Measurements from ENCODE around the gene GK2.

GK2 gene

DNA sequence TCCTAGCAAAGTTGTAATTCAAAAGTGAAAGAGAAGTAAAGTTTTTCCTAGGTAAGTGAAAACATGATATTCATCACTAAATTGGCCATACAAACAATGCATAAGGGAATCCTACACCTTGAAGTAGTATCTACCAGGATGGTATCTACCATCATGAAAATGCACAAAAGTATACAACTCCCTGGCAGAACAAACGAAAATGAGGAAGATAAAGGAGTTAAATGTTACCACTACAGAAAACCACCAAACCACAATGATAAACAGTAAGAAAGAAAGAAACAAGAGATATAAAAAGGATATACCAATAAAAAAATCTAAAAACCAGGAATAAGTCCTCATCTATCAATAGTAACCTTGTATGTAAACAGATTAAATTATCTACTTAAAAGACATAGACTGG lies 26.9 kb downstream of the GK2 start:
- no peak for DNase-seq

- DNase-seq = no peak
These were observed 38.0 kb downstream of the GK2 start for GRCh38 chr4:79370026-79370425.

DNA sequence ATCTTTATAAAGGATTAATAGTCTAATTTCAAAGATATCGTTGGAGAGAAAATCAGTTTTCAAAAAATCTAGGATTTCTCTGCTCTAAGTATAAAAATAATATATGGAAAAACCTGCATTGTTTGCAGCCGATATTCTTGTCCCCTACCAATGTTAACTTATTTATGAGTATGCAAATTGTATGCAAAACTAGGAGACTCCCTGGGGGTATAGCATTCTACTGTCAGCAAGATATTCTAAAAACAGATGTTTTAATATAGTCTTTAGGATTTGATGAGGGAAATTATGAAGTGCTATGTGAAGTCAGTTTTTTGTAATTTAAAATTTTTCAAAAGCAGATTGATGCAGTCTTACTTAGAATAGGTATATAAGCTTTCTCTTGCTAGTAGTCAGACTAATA lies 40.9 kb downstream of the GK2 start:
- no peak for DNase-seq

DNA sequence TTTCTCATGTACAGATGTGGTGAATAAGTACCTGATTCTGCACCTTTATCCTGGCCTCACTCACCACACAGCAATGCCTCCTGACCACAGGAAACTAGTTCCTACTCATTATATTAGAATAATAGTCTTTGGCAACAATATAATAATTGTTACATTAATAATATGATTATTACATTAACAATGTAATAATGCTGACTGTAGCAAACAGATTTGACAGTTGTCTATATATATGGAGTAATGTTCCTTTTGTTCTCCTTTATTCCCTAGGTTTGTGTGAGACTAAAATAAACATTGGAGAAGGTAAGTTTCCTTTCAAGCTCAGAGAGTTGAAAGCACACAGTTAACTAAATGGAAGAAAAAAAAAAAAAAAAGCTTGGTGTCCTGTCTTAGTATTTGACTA lies 41.6 kb downstream of the GK2 start:
- no peak for DNase-seq

- DNase-seq = no peak
These were observed 44.0 kb downstream of the GK2 start for GRCh38 chr4:79364061-79364460.

- DNase-seq = no peak
These were observed 45.4 kb downstream of the GK2 start for GRCh38 chr4:79362626-79363025.

DNA sequence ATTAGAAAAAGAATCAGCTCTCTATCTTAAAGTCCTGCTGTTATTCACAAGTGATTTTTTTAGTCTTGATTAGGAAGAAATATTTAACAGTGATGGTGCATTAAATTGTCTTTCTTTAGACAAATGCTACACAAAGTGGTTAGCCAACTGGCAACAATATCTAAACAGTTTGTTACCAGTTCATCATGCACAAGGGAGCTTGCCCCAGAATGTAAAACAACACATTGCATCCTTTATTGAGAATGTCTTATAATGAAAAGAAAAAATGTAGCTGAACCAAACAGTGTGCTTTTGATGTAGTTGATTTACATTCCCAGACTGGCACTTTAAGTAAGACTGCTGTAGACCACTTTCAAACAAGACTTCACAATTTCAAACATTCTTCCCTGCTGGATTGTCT lies 48.0 kb downstream of the GK2 start:
- DNase-seq = no peak

DNA sequence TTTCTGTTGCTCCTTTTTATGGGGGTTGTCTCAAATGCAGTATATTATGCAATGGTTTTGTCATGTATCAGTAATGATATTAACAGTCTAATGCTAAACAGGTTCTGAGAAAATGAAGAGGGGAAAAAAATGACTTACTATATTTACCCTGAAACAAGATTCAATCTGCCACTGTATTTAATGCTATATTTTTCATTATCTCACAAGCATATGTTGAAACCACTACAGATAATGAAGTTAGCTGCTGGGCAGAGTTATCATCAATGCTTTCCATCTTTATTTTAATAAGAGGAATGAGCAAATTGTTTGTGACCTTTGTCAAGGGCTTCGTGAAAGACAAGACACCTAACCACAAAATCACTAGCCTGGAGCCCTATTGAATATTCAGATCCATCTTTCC lies 49.6 kb downstream of the GK2 start:
- no peak for DNase-seq

- no peak for DNase-seq
These were observed 50.7 kb downstream of the GK2 start for GRCh38 chr4:79357365-79357764.

Measured in activated effector memory CD4-positive, alpha-beta T cell treated with anti-CD3 and anti-CD28 coated beads, Interleukin-2, amount 50 U/mL, for 16 hours (primary cell).